WERI-Rb-1 (cell line): Measurements from ENCODE around the gene TTN.

Experiments
- DNase-seq: peaks from one replicate; pipeline ENCODE4 v3.0.0-alpha.2; 2020
- H3K27ac ChIP-seq: fragments of 250-450 bp; sonication (Bioruptor Pico); 2 replicates; pipeline ENCODE4 v1.5.1; 2020; ENCODE audit warnings: mild to moderate bottlenecking, moderate library complexity
- H3K27me3 ChIP-seq: fragments of 250-450 bp; sonication (Bioruptor Pico); 2 replicates; pipeline ENCODE4 v1.5.1; 2021; ENCODE audit warnings: mild to moderate bottlenecking, low read depth, moderate library complexity; ENCODE audit not compliant: insufficient read depth, severe bottlenecking
- H3K36me3 ChIP-seq: fragments of 250-450 bp; sonication (Bioruptor Pico); 2 replicates; pipeline ENCODE4 v1.5.1; 2020; ENCODE audit warnings: mild to moderate bottlenecking, moderate library complexity
- H3K4me3 ChIP-seq: 2 replicates; pipeline ENCODE4 v1.5.1; 2011; ENCODE audit warnings: low read depth, mild to moderate bottlenecking, control low read depth, low read length
- H3K9me3 ChIP-seq: fragments of 250-450 bp; sonication (Bioruptor Pico); 2 replicates; pipeline ENCODE4 v1.5.1; 2021; ENCODE audit warnings: mild to moderate bottlenecking, moderate library complexity; ENCODE audit not compliant: severe bottlenecking
- CTCF ChIP-seq: IDR thresholded peaks from 2 replicates; pipeline ENCODE4 v1.5.1; 2011; ENCODE audit warnings: low read depth, mild to moderate bottlenecking, control low read depth, inconsistent platforms, low read length

The TTN gene

GRCh38 chr2:178589335-178589734, 217.9 kb downstream of the TTN start:
- Histone ChIP-seq H3K36me3 (peaks cover 58% of the 10 kb centered on the region), H3K27me3 (no peaks in the 10 kb centered on the region), H3K9me3 (no peaks in the 10 kb centered on the region), H3K27ac (no peak overlapping the region), H3K4me3 (no peak overlapping the region)
- no peak for DNase-seq
- TF ChIP-seq CTCF, result no peak

- no peak overlapping the region for H3K27ac ChIP-seq
- H3K9me3 ChIP-seq, result no peaks in the 10 kb centered on the region
- no peak for TF ChIP-seq CTCF
- no peak overlapping the region for H3K4me3 ChIP-seq
- H3K27me3 ChIP-seq, result no peaks in the 10 kb centered on the region
- H3K36me3 ChIP-seq, result peaks cover 54% of the 10 kb centered on the region
- no peak for DNase-seq
These were observed 222.6 kb downstream of the TTN start for GRCh38 chr2:178584666-178585065.

- Histone ChIP-seq H3K27me3 (no peaks in the 10 kb centered on the region), H3K9me3 (no peaks in the 10 kb centered on the region), H3K36me3 (peaks cover 62% of the 10 kb centered on the region), H3K27ac (no peak overlapping the region), H3K4me3 (no peak overlapping the region)
- no peak for DNase-seq
- TF ChIP-seq CTCF, result no peak
These were observed 228.2 kb downstream of the TTN start for GRCh38 chr2:178579006-178579405.

GRCh38 chr2:178574789-178575188, 232.4 kb downstream of the TTN start:
- H3K27ac ChIP-seq, result no peak overlapping the region
- peaks cover 46% of the 10 kb centered on the region for H3K36me3 ChIP-seq
- DNase-seq, result no peak
- no peak for TF ChIP-seq CTCF
- H3K9me3 ChIP-seq, result peaks cover 3% of the 10 kb centered on the region
- H3K4me3 ChIP-seq, result no peak overlapping the region
- H3K27me3 ChIP-seq, result no peaks in the 10 kb centered on the region

GRCh38 chr2:178568227-178568626, 239.0 kb downstream of the TTN start:
- H3K27me3 ChIP-seq, result no peaks in the 10 kb centered on the region
- H3K27ac ChIP-seq, result no peak overlapping the region
- TF ChIP-seq CTCF, result no peak
- H3K9me3 ChIP-seq, result peaks cover 16% of the 10 kb centered on the region
- no peaks in the 10 kb centered on the region; the same call in 1 of the 2 replicates for H3K36me3 ChIP-seq
- DNase-seq, result no peak
- H3K4me3 ChIP-seq, result no peak overlapping the region

GRCh38 chr2:178553047-178553446, 254.2 kb downstream of the TTN start:
- Histone ChIP-seq H3K9me3 (no peaks in the 10 kb centered on the region), H3K4me3 (no peak overlapping the region), H3K27me3 (no peaks in the 10 kb centered on the region), H3K27ac (no peak overlapping the region), H3K36me3 (peaks cover 69% of the 10 kb centered on the region)
- no peak for TF ChIP-seq CTCF
- no peak for DNase-seq
